NOMO-1 (cell line): ENCODE measurements around the gene DOHH.

Source experiments
- DNase-seq, 2 experiments: peaks; one replicate each; lab custom pipeline; 2025; ENCODE audit not compliant: unreplicated experiment in 2 of 2; lab: John Stamatoyannopoulos, UW

The DOHH gene

GRCh38 chr19:3443840-3444694, 56.4 kb downstream of the DOHH start:
- DNase-seq = no peak

GRCh38 chr19:3442487-3443071, 57.9 kb downstream of the DOHH start:
- no peak for DNase-seq

- no peak for DNase-seq
Observed at GRCh38 chr19:3441986-3442329, 58.5 kb downstream of the DOHH start.

GRCh38 chr19:3441089-3441985, 59.1 kb downstream of the DOHH start:
- no peak for DNase-seq
